Karpas-422 (cell line): ENCODE measurements around the gene ATF6B. TPM values are rescaled to one million over a fixed set of nuclear protein-coding genes. Genes with fewer than 3 reads are reported as not detected.

Source experiments
- DNase-seq: peaks from one replicate; pipeline ENCODE4 v3.0.0-alpha.2; 2015
- H2AFZ ChIP-seq: fragments of 200-600 bp; sonication (generic); 2 replicates; pipeline ENCODE4 v1.6.1; 2014; ENCODE audit warnings: antibody characterized with exemption, low read length, mixed read lengths
- H3K27ac ChIP-seq: fragments of 200-600 bp; sonication (generic); 2 replicates; pipeline ENCODE4 v1.5.1; 2014; ENCODE audit warnings: mild to moderate bottlenecking, low read length, moderate library complexity
- H3K27me3 ChIP-seq: fragments of 200-600 bp; sonication (generic); 2 replicates; pipeline ENCODE4 v1.6.1; 2014; ENCODE audit warnings: low read length, mixed read lengths
- H3K36me3 ChIP-seq: fragments of 200-600 bp; sonication (generic); 2 replicates; pipeline ENCODE4 v1.6.1; 2014; ENCODE audit warnings: low read length, mixed read lengths; ENCODE audit not compliant: insufficient read depth
- H3K4me1 ChIP-seq: fragments of 200-600 bp; sonication (generic); 2 replicates; pipeline ENCODE4 v1.6.1; 2014; ENCODE audit warnings: mild to moderate bottlenecking, low read length, mixed read lengths
- H3K4me2 ChIP-seq: fragments of 200-600 bp; sonication (generic); 2 replicates; pipeline ENCODE4 v1.6.1; 2014; ENCODE audit warnings: low read length, low read depth, mild to moderate bottlenecking; ENCODE audit not compliant: poor library complexity, severe bottlenecking
- H3K4me3 ChIP-seq: fragments of 200-600 bp; sonication (generic); 2 replicates; pipeline ENCODE4 v1.5.1; 2014; ENCODE audit warnings: mild to moderate bottlenecking, antibody characterized with exemption, low read length, mixed read lengths
- H3K79me2 ChIP-seq: fragments of 200-600 bp; sonication (generic); 2 replicates; pipeline ENCODE4 v1.6.1; 2014; ENCODE audit warnings: mild to moderate bottlenecking, low read length, mixed read lengths
- H3K9ac ChIP-seq: fragments of 200-600 bp; sonication (generic); 2 replicates; pipeline ENCODE4 v1.6.0; 2014; ENCODE audit warnings: low read length
- H3K9me2 ChIP-seq: fragments of 200-600 bp; sonication (generic), shearing (Covaris generic); replicated peaks from 2 replicates; pipeline ENCODE4 v1.6.0; 2014; ENCODE audit warnings: mild to moderate bottlenecking, low read length, moderate library complexity; ENCODE audit not compliant: insufficient read depth
- H3K9me3 ChIP-seq: fragments of 300-700, 200-600 bp; sonication (generic); 2 replicates; pipeline ENCODE4 v1.6.1; 2014; ENCODE audit warnings: low read length, mixed read lengths
- H4K20me1 ChIP-seq: fragments of 200-600 bp; sonication (generic); 2 replicates; pipeline ENCODE4 v1.6.1; 2014; ENCODE audit warnings: mild to moderate bottlenecking, antibody characterized with exemption, low read length, low read depth; ENCODE audit not compliant: insufficient read depth
- total RNA-seq: library from RNA; depleted of rRNA; stranded (reverse); fragments of >200 nt; shearing (Covaris generic); gene quantifications from 2 replicates; pipeline ENCODE4 v1.2.3, GENCODE V29; 2014; ENCODE audit warnings: low replicate concordance; rRNA removed

ATF6B gene
- total RNA-seq = 51.3 and 62.5 TPM in 2 replicates

DNA sequence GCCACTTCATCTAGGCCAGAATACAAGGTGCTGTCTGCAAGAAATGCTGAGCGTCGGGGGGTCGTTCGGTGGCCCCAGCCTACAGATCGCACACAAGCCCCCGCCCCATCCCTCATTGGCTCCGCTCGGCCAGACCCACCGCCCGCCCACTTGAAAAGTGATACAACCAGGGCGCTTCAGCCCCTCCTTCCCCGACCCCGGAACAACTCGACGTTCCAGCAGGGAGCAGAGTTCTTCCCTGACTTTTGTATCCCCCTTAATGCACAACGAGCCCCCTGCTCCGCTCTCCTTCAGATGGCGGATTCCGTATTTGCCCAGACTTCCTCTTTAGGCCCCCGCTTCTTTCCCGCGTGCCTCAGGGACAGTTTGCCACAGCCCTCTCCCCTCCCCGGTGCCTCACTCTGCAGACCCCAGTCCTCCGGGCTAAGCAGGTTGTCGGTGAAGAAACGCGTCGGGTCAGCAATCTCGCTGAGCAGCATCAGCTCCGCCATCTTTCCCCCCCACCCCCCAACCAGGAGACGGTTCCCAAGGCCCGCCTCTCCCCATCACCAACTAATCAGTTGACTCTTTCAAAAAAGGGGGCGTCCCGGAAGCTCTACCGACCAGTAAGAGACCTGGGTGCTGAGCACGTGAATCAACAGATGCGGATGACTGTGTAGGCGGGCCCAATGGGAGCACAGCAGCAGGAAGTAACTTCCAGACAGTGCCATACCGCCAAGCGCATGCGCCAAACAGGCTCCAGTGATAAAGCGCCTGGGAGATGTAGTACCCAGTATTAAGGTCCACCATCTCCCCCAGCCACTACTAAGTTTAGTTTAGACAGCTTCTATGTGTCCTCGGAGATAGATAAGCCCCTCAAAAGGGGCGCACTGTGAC, at the start of gene ATF6B:
TSS of gene ATF6B (minus strand) at position 530 of the 876 bp plus-strand sequence. CDS start at position 491, 39 bp downstream.
- H3K4me2 ChIP-seq = peak within 1 kb of the TSS; percentile 76
- peak within 1 kb of the TSS; percentile 99 for H3K9ac ChIP-seq
- H3K4me3 ChIP-seq = peak within 1 kb of the TSS; percentile 99
- H3K27ac ChIP-seq = peak within 1 kb of the TSS; percentile 82
- no peaks in the 10 kb centered on the region; the same call in 1 of the 2 replicates for H3K36me3 ChIP-seq
- no peaks in the 10 kb centered on the region for H4K20me1 ChIP-seq
- H2AFZ ChIP-seq = no peak within 1 kb of the TSS
- no peaks in the 10 kb centered on the region for H3K9me2 ChIP-seq
- peak; percentile 99 for DNase-seq
- no peaks in the 10 kb centered on the region for H3K27me3 ChIP-seq
- peaks cover 44% of the 10 kb centered on the region for H3K79me2 ChIP-seq
- H3K4me1 ChIP-seq = peaks cover 30% of the 10 kb centered on the region
- no peaks in the 10 kb centered on the region for H3K9me3 ChIP-seq

DNA sequence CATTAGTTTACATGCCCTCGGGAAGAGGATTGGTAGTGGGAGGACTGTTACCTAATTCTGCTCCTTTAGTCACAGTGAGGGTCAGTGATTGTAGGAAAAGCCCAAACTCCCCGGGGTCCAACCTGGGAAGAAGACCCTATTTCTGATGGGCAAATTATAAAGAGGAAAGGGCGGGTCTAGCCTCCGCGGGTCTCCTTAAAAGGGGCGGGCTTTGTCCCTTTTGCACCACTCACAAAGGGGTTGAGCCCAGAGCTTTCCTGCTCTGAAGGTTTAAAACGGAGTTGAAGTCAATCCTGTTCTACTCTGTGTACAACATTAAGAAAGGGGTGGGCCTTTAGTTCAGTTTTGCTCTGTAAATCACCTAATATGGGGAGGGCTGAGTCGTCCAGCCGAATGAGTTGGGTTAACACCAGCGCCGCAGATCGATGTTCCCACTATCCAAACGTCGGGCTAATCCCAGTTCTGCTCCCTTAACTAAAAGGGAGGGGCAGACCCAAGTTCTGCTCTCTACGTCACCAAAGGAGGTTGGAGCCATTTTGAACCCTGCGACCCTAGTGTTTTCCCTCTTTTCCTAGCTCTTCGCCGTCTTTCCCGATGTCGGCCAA, 49.2 kb upstream of the ATF6B start:
- Histone ChIP-seq H3K4me3 (peak overlapping the region; percentile 94), H3K4me2 (peak overlapping the region; percentile 79), H3K9ac (peak overlapping the region; percentile 71), H3K27me3 (no peaks in the 10 kb centered on the region), H4K20me1 (no peaks in the 10 kb centered on the region), H3K79me2 (peaks cover 57% of the 10 kb centered on the region), H3K9me3 (no peaks in the 10 kb centered on the region), H3K4me1 (peaks cover 51% of the 10 kb centered on the region), H3K36me3 (no peaks in the 10 kb centered on the region; the same call in 1 of the 2 replicates), H2AFZ (no peak overlapping the region), H3K27ac (peak overlapping the region; percentile 66), H3K9me2 (no peaks in the 10 kb centered on the region)
- peak; percentile 55 for DNase-seq

DNA sequence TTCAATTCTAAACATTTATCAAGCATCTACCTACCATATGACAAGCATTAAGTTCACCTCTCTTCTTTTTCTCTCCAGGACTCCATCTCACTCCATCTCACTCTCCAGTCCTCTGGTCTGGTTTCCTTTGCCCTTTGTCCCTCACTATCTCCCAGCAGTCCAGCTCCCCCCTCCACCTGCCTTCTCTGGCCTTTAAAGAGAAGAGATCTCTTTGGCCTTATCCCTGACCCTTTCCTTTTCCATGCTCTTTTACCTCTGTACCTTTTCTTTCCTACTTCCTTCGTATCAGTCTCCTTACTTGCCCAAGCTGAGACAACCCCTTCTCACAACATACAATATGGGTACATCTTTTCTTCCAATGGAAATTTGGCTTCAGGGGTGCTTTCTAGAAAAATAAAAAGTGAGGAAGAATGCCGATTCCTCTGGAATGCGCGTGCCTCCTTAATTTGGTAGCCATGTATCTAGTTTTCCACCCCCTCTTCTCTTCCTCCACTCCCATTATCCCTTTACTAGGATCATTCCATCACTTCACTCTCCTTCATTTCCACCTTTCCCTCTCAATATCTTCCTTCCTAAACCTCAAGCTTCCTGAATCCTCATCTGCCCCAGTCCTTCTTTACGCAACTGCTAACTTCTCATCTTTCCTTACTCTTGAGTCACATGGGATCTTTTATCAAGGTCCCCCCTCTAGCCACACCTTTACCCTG, 48.6 kb upstream of the ATF6B start:
- H3K4me2 ChIP-seq = peak overlapping the region; percentile 79
- H3K9me2 ChIP-seq = no peaks in the 10 kb centered on the region
- no peak overlapping the region for H2AFZ ChIP-seq
- H4K20me1 ChIP-seq = no peaks in the 10 kb centered on the region
- DNase-seq = no peak
- no peaks in the 10 kb centered on the region for H3K27me3 ChIP-seq
- no peaks in the 10 kb centered on the region; the same call in 1 of the 2 replicates for H3K36me3 ChIP-seq
- H3K4me1 ChIP-seq = peaks cover 51% of the 10 kb centered on the region
- peak overlapping the region; percentile 71 for H3K9ac ChIP-seq
- H3K27ac ChIP-seq = peak overlapping the region; percentile 66
- peaks cover 60% of the 10 kb centered on the region for H3K79me2 ChIP-seq
- peak overlapping the region; percentile 94 for H3K4me3 ChIP-seq
- no peaks in the 10 kb centered on the region for H3K9me3 ChIP-seq

DNA sequence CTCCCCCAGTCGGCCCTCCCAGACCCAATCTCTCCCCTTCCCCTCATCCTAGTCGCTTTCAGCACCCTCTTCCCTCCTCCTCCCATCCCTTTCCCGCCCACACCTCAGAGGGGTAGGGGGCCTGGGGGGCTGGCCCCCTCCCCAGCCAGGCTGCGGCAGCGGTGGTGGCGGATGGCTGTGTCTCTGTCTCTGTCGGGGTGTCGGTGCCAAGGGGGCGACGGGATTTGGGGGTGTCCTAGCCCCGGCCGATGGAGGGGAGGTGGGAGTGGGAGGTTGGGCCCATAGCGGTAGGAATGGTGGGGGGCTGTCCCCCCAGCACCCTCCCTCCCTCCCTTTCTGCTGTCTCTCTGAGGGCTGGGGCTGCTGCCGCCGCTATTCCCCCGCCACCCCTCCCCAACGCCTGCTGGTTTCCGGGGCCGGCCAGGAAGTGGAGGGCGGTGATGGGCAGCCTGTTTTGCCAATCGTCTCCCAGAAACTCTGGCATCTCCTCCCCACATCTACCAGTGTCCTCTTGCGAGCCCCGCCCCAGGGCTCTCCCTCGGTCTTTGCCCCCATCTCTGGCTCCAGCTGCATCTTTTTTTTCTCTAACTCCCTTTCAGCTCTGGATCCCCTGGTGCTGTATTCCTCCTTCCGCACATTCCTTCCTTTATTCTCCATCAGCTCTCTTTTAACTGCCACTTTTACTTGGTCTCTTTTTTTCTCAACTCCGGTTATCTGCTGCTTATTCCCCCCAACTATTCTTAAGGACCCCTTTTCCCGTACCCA, 47.8 kb upstream of the ATF6B start, which contains the start of gene AGPAT1:
TSS of gene AGPAT1 (minus strand) at position 374 of the 765 bp plus-strand sequence. CDS start 4,588 bp downstream, outside the sequence.
- H3K4me2 ChIP-seq = peak within 1 kb of the TSS; percentile 79
- no peaks in the 10 kb centered on the region for H3K9me3 ChIP-seq
- peak within 1 kb of the TSS; percentile 66 for H3K27ac ChIP-seq
- DNase-seq = peak; percentile 98
- peaks cover 61% of the 10 kb centered on the region for H3K79me2 ChIP-seq
- H3K4me3 ChIP-seq = peak within 1 kb of the TSS; percentile 94
- no peak within 1 kb of the TSS for H2AFZ ChIP-seq
- H3K27me3 ChIP-seq = no peaks in the 10 kb centered on the region
- H4K20me1 ChIP-seq = no peaks in the 10 kb centered on the region
- no peaks in the 10 kb centered on the region; the same call in 1 of the 2 replicates for H3K36me3 ChIP-seq
- H3K9me2 ChIP-seq = no peaks in the 10 kb centered on the region
- H3K9ac ChIP-seq = peak within 1 kb of the TSS; percentile 98
- peaks cover 51% of the 10 kb centered on the region for H3K4me1 ChIP-seq

DNA sequence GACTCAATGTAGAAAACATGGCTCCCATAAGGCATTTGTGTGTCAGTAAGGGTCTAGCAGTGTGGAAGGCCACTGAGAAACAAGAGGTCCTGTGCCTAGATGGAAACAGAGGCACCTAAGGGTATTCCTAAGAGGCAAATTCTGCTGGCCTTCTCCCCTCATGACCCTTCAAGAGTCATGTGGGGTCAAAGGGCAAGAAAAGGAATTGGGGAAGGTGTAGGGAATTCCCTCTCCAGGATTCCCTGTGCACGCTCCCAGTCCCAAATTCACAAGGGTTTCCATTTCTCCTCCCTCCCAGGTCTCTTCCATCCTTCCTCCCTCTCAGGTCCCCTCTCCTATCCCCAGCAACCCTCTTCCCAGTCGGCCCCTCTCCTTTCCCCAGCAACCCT, 47.3 kb upstream of the ATF6B start:
- no peaks in the 10 kb centered on the region for H3K36me3 ChIP-seq
- H3K9me2 ChIP-seq = no peaks in the 10 kb centered on the region
- H2AFZ ChIP-seq = no peak overlapping the region
- peak overlapping the region; percentile 34; the same call in 1 of the 2 replicates for H3K27ac ChIP-seq
- peak; percentile 56 for DNase-seq
- H3K4me2 ChIP-seq = peak overlapping the region; percentile 79
- H3K9ac ChIP-seq = peak overlapping the region; percentile 98
- peaks cover 48% of the 10 kb centered on the region for H3K4me1 ChIP-seq
- no peaks in the 10 kb centered on the region for H3K9me3 ChIP-seq
- peak overlapping the region; percentile 94 for H3K4me3 ChIP-seq
- H4K20me1 ChIP-seq = no peaks in the 10 kb centered on the region
- peaks cover 61% of the 10 kb centered on the region for H3K79me2 ChIP-seq
- H3K27me3 ChIP-seq = no peaks in the 10 kb centered on the region

DNA sequence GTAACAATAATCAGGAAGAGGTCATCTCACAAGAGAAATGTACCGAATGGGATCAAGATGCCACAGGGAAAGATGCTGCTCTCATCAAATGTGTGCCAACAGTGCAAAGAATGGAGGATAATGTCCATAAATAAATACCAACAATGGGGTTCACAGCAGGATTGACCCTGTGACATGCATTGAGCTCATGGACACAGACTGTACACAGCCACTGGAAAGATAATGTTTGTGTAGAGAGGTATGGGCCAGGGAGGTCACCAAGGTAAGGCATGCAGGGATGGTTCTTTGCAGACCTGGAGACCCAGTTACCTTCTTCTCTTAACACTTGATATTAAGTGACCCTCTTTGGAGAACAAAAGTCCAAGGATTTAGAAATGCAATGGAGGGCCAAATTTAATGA, 46.4 kb upstream of the ATF6B start:
- peak overlapping the region; percentile 98 for H3K9ac ChIP-seq
- no peak overlapping the region for H3K27ac ChIP-seq
- H4K20me1 ChIP-seq = no peaks in the 10 kb centered on the region
- H3K36me3 ChIP-seq = no peaks in the 10 kb centered on the region
- H3K9me3 ChIP-seq = no peaks in the 10 kb centered on the region
- peak overlapping the region; percentile 79 for H3K4me2 ChIP-seq
- no peak overlapping the region for H2AFZ ChIP-seq
- H3K79me2 ChIP-seq = peaks cover 52% of the 10 kb centered on the region
- H3K9me2 ChIP-seq = no peaks in the 10 kb centered on the region
- H3K4me1 ChIP-seq = peaks cover 39% of the 10 kb centered on the region
- H3K4me3 ChIP-seq = peak overlapping the region; percentile 94
- no peak for DNase-seq
- no peaks in the 10 kb centered on the region for H3K27me3 ChIP-seq

DNA sequence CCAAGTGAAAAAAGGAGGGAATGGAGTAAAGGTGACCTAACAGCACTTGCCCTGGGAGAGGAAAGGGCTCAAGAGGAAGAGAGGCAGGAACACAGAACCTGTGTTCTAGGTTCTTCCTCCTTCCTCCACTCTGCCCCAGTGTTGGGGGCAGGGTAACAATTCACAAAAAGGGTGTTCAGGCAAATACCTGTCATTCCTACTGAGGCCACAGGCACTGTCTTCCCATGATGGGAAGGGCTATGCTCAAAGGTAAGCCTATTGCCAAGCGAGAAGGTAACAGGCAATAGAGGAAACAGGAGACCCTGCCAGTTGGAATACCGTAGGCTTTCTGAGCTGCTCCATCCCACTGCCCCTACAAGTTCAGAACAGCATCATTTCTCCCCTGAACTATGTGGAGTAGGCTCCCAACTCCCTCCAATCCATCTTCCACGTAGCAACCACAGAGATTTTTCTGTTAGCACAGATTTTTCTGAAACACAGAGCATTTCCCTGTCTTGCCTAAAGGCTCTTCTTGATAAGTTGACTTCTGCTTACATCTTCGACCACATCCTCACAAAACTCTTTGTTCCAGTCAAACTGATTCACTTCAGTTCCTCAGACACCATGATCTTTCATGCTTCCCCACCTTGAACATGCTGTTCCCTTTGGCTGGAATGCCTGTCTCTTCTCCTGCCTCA, 45.1 kb upstream of the ATF6B start:
- peaks cover 43% of the 10 kb centered on the region for H3K79me2 ChIP-seq
- no peaks in the 10 kb centered on the region for H3K9me3 ChIP-seq
- no peak overlapping the region for H2AFZ ChIP-seq
- DNase-seq = no peak
- no peak overlapping the region for H3K9ac ChIP-seq
- peaks cover 46% of the 10 kb centered on the region for H3K4me1 ChIP-seq
- no peak overlapping the region for H3K4me2 ChIP-seq
- no peaks in the 10 kb centered on the region for H3K27me3 ChIP-seq
- no peak overlapping the region for H3K27ac ChIP-seq
- no peaks in the 10 kb centered on the region for H4K20me1 ChIP-seq
- peaks cover 7% of the 10 kb centered on the region; the same call in 1 of the 2 replicates for H3K36me3 ChIP-seq
- H3K9me2 ChIP-seq = no peaks in the 10 kb centered on the region
- H3K4me3 ChIP-seq = no peak overlapping the region
